Embryonic facial prominence (tissue), 1 donor: ENCODE results near the gene HOXA9.
A peak's percentile ranks its signal among the peaks of the same experiment; 100 is the strongest.

Experiments used
- DNase-seq: peaks from one replicate; pipeline ENCODE4 v3.0.0-alpha.2; 2016; ENCODE audit errors: extremely low spot score

Gene HOXA9

GRCh38 chr7:27188386-27189294 lies 23.3 kb upstream of the HOXA9 start:
- DNase-seq: no peak

- DNase-seq: no peak
These were observed 22.4 kb upstream of the HOXA9 start for GRCh38 chr7:27187475-27188385.

GRCh38 chr7:27186668-27187474 lies 21.5 kb upstream of the HOXA9 start:
- no peak for DNase-seq

- DNase-seq: no peak
These were observed 20.7 kb upstream of the HOXA9 start for GRCh38 chr7:27185854-27186667.

GRCh38 chr7:27185013-27185853 lies 19.9 kb upstream of the HOXA9 start, which contains the start of gene HOXA11:
Gene HOXA11, minus strand, starts transcription at chr7:27185232. Its CDS starts 88 bp downstream, at chr7:27185144.
- DNase-seq: no peak

- DNase-seq: no peak
These were observed 19.1 kb upstream of the HOXA9 start for GRCh38 chr7:27184337-27185012.

GRCh38 chr7:27183682-27184336 lies 18.5 kb upstream of the HOXA9 start:
- DNase-seq: no peak

GRCh38 chr7:27182861-27183681 lies 17.7 kb upstream of the HOXA9 start:
- no peak for DNase-seq

- no peak for DNase-seq
These were observed 17.0 kb upstream of the HOXA9 start for GRCh38 chr7:27182285-27182841.

GRCh38 chr7:27181795-27182275 lies 16.5 kb upstream of the HOXA9 start:
- DNase-seq: no peak

GRCh38 chr7:27180431-27181420 lies 15.4 kb upstream of the HOXA9 start:
- DNase-seq: no peak

- peak; percentile 51 for DNase-seq
These were observed 14.4 kb upstream of the HOXA9 start for GRCh38 chr7:27179503-27180430.

- DNase-seq: no peak
These were observed 13.7 kb upstream of the HOXA9 start for GRCh38 chr7:27179030-27179429.

- DNase-seq: no peak
These were observed 13.0 kb upstream of the HOXA9 start for GRCh38 chr7:27178366-27178765.

- DNase-seq: no peak
These were observed 12.5 kb upstream of the HOXA9 start for GRCh38 chr7:27177795-27178320.
